ENCODE measurements around the gene ATF2.

DNA sequence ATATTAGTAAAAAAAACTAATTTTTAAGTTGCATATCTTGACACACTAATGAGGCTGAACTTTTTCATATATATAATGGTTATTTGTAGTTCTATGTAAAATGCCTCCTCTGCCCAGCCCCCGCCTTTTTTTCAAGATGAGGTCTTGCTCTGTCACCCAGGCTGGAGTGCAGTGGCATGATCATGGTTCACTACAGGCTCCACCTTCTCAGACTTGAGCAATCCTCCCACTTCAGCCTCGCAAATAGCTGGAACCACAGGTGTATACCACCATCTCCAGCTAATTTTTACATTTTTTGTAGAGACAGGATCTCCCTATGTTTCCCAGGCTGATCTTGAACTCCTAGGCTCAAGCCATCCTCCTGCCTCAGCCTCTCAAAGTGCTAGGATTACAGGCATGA, 24.3 kb downstream of the ATF2 start:
- TF ChIP-seq, protein P1, sequence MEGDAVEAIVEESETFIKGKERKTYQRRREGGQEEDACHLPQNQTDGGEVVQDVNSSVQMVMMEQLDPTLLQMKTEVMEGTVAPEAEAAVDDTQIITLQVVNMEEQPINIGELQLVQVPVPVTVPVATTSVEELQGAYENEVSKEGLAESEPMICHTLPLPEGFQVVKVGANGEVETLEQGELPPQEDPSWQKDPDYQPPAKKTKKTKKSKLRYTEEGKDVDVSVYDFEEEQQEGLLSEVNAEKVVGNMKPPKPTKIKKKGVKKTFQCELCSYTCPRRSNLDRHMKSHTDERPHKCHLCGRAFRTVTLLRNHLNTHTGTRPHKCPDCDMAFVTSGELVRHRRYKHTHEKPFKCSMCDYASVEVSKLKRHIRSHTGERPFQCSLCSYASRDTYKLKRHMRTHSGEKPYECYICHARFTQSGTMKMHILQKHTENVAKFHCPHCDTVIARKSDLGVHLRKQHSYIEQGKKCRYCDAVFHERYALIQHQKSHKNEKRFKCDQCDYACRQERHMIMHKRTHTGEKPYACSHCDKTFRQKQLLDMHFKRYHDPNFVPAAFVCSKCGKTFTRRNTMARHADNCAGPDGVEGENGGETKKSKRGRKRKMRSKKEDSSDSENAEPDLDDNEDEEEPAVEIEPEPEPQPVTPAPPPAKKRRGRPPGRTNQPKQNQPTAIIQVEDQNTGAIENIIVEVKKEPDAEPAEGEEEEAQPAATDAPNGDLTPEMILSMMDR (conservative IDR thresholded peaks at IDR 0.05 in 1 of 2, IDR thresholded peaks at IDR 0.05 in 1 of 2; ENCODE audit: low read depth in 1 of 2, low read length in 2 of 2), result no peak
- no peak for TF ChIP-seq EZH2 (IDR thresholded peaks at IDR 0.05; ENCODE audit: low read length, missing control alignments)
